Esophagus muscularis mucosa (tissue), 2 donors: Measurements from ENCODE around the gene SENP7.

Experiments used
- EP300 ChIP-seq: sonication (generic); formaldehyde crosslinking; IDR thresholded peaks from one replicate; pipeline ENCODE4 v1.6.1; 2017; ENCODE audit warnings: antibody characterized with exemption
- POLR2A ChIP-seq: fragments of 450-650 bp; IDR thresholded peaks from one replicate; pipeline ENCODE4 v1.6.1; 2017; ENCODE audit warnings: antibody characterized with exemption, moderate library complexity, mild to moderate bottlenecking, low read depth

DNA sequence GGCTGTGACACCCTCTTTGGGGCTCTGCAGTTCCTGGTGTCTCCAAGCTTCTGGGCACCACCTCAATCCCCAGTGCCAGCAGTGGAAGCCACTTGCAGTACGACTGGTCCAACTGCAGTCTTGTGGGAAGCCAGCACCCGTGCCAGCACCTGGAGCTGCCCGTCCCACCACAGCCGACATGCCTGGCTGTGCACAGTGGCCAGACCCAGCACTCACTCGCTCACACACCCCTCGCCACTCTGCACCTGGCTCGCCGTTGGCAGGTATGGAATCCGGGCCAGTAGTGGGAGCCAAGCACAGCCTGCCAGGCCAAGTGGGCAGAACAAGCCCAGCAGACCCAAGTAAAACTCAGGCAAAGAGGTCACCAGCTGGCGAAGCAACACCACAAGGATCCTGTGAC, 128.6 kb downstream of the SENP7 start:
- no peak for TF ChIP-seq POLR2A
- TF ChIP-seq EP300, result no peak
